ENCODE measurements around the gene ZC3H12D.

GRCh38 chr6:149474108-149474935, 10.5 kb downstream of the ZC3H12D start:
- TF ChIP-seq CTCF (IDR thresholded peaks at IDR 0.05) (no peak), EZH2 (IDR thresholded peaks at IDR 0.05; ENCODE audit: borderline replicate concordance, insufficient read depth, low read depth, low read length, poor library complexity, severe bottlenecking) (no peak)

Data from B cell (primary cell).